GM19463 (cell line): Measurements from ENCODE around the gene TMPRSS6.

Experiments
- ATAC-seq: cut with Tn5 transposase; IDR thresholded peaks from one replicate; pipeline ENCODE4 v1.9.1; 2021; ENCODE audit warnings: mild to moderate bottlenecking, moderate library complexity; ENCODE audit not compliant: unreplicated experiment

Gene TMPRSS6

GRCh38 chr22:37032535-37033460 lies 76.7 kb downstream of the TMPRSS6 start:
- no peak for ATAC-seq

- ATAC-seq = no peak
Observed at GRCh38 chr22:37032134-37032534, 77.4 kb downstream of the TMPRSS6 start.

- no peak for ATAC-seq
Observed at GRCh38 chr22:37030560-37031281, 78.8 kb downstream of the TMPRSS6 start.

- no peak for ATAC-seq
Observed at GRCh38 chr22:37028692-37029674, 80.5 kb downstream of the TMPRSS6 start.

GRCh38 chr22:37027556-37027955 lies 82.0 kb downstream of the TMPRSS6 start:
- ATAC-seq = no peak

GRCh38 chr22:37026325-37026724 lies 83.2 kb downstream of the TMPRSS6 start:
- no peak for ATAC-seq

GRCh38 chr22:37025500-37026070 lies 83.9 kb downstream of the TMPRSS6 start:
- ATAC-seq = no peak

GRCh38 chr22:37024339-37025157 lies 85.0 kb downstream of the TMPRSS6 start:
- no peak for ATAC-seq

- ATAC-seq = no peak
Observed at GRCh38 chr22:37023743-37024338, 85.7 kb downstream of the TMPRSS6 start.

GRCh38 chr22:37022483-37023337 lies 86.8 kb downstream of the TMPRSS6 start:
- ATAC-seq = no peak

- no peak for ATAC-seq
Observed at GRCh38 chr22:37021710-37022482, 87.6 kb downstream of the TMPRSS6 start.

GRCh38 chr22:37021041-37021440 lies 88.5 kb downstream of the TMPRSS6 start:
- no peak for ATAC-seq

GRCh38 chr22:37020192-37020479 lies 89.4 kb downstream of the TMPRSS6 start:
- ATAC-seq = no peak

- peak; percentile 82 for ATAC-seq
Observed at GRCh38 chr22:37019309-37020191, 90.0 kb downstream of the TMPRSS6 start, which contains the start of the genes MPST and TST. MPST (plus strand) TSS chr22:37019742; CDS start chr22:37019837, 95 bp downstream. TST (minus strand) TSS chr22:37019447; CDS start chr22:37018732, 715 bp downstream.

GRCh38 chr22:37018815-37019308 lies 90.7 kb downstream of the TMPRSS6 start:
- ATAC-seq = peak; percentile 23

GRCh38 chr22:37018086-37018814 lies 91.3 kb downstream of the TMPRSS6 start:
- ATAC-seq = no peak
